Fibroblast of lung (primary cell): ENCODE results near the gene CRADD. TPM values are rescaled to one million over a fixed set of nuclear protein-coding genes. Genes with fewer than 3 reads are reported as not detected.

Experiments
- DNase-seq, 2 donors: peaks; one replicate each; pipeline versions ENCODE4 v3.0.0 to v3.0.0-alpha.2; 2010; ENCODE audit warnings: low read depth in 2 of 2
- H2AFZ ChIP-seq: 2 replicates; pipeline ENCODE4 v1.5.1; 2012; ENCODE audit warnings: low read length, control low read depth, inconsistent platforms
- H3K27ac ChIP-seq: 2 replicates; pipeline ENCODE4 v1.5.1; 2011; ENCODE audit warnings: low read length, control low read depth; ENCODE audit not compliant: insufficient read depth
- H3K27me3 ChIP-seq: 2 replicates; pipeline ENCODE4 v1.5.1; 2011; ENCODE audit warnings: mild to moderate bottlenecking, low read length; ENCODE audit not compliant: control insufficient read depth, insufficient read depth
- H3K36me3 ChIP-seq: 2 replicates; pipeline ENCODE4 v1.5.1; 2011; ENCODE audit warnings: low read length; ENCODE audit not compliant: control insufficient read depth, insufficient read depth
- H3K4me1 ChIP-seq: 2 replicates; pipeline ENCODE4 v1.5.1; 2011; ENCODE audit warnings: low read length; ENCODE audit not compliant: control insufficient read depth, insufficient read depth; ENCODE audit errors: extremely low read depth
- H3K4me2 ChIP-seq: 2 replicates; pipeline ENCODE4 v1.5.1; 2011; ENCODE audit warnings: low read length, control low read depth; ENCODE audit not compliant: insufficient read depth; ENCODE audit errors: extremely low read depth
- H3K4me3 ChIP-seq, 4 experiments: fragments of 200-600 bp in 1 of 4; sonication (generic) in 1 of 4; replicated peaks in 1 of 4; 2 replicates each; pipeline ENCODE4 v1.5.1; 2011 to 2016; ENCODE audit warnings: low read length in 4 of 4, low read depth in 3 of 4, mild to moderate bottlenecking in 3 of 4, control low read depth in 2 of 4, inconsistent platforms in 1 of 4, mixed read lengths in 1 of 4; ENCODE audit not compliant: insufficient read depth in 1 of 4; ENCODE audit errors: control extremely low read depth in 1 of 4
- H3K79me2 ChIP-seq: 2 replicates; pipeline ENCODE4 v1.5.1; 2012; ENCODE audit warnings: mild to moderate bottlenecking, low read length, inconsistent platforms; ENCODE audit not compliant: control insufficient read depth, insufficient read depth
- H3K9ac ChIP-seq: 2 replicates; pipeline ENCODE4 v1.5.1; 2011; ENCODE audit warnings: mild to moderate bottlenecking, low read length, control low read depth; ENCODE audit not compliant: insufficient read depth
- H3K9me3 ChIP-seq: 2 replicates; pipeline ENCODE4 v1.5.1; 2012; ENCODE audit warnings: low read depth, low read length; ENCODE audit not compliant: control insufficient read depth, insufficient read depth
- H4K20me1 ChIP-seq: 2 replicates; pipeline ENCODE4 v1.5.1; 2011; ENCODE audit warnings: low read length; ENCODE audit not compliant: control insufficient read depth, insufficient read depth; ENCODE audit errors: extremely low read depth
- CTCF ChIP-seq, 2 donors: IDR thresholded peaks in 1 of 2; conservative IDR thresholded peaks in 1 of 2; 1 replicate in 1 of 2; 2 replicates in 1 of 2; pipeline ENCODE4 v1.5.1; 2011 to 2012; ENCODE audit warnings: low read length in 2 of 2, control low read depth in 1 of 2, inconsistent platforms in 1 of 2, low read depth in 1 of 2, mild to moderate bottlenecking in 1 of 2
- EZH2 ChIP-seq: IDR thresholded peaks from 2 replicates; pipeline ENCODE4 v1.5.1; 2012; ENCODE audit warnings: low read length, control low read depth, mild to moderate bottlenecking; ENCODE audit errors: missing control alignments
- polyA plus RNA-seq, 2 donors: library from polyadenylated mRNA; depleted of rRNA in 1 of 2; stranded (reverse) in 1 of 2; unstranded in 1 of 2; fragments of >200 nt; gene quantifications; 2 replicates each; pipeline ENCODE4 v1.2.1, GENCODE V29; 2011 to 2012; ENCODE audit warnings: missing spikeins in 1 of 2
- total RNA-seq: library from RNA; depleted of rRNA; stranded (reverse); fragments of >200 nt; gene quantifications from 2 replicates; pipeline ENCODE4 v1.2.1, GENCODE V29; 2014

Gene CRADD
- total and polyA plus RNA-seq, 2 donors (not counting 1 experiment from before 2014, with no cell fraction given) = 13.5 to 21.1 TPM

- TF ChIP-seq CTCF (conservative IDR thresholded peaks at IDR 0.05 in 1 of 2, IDR thresholded peaks at IDR 0.05 in 1 of 2; ENCODE audit: low read depth in 1 of 2, low read length in 2 of 2) = no peak
- no peak for TF ChIP-seq EZH2
- Histone ChIP-seq H3K27me3 (no peaks in the 10 kb centered on the region), H3K4me1 (no peaks in the 10 kb centered on the region), H3K9me3 (no peaks in the 10 kb centered on the region), H4K20me1 (no peaks in the 10 kb centered on the region), H3K79me2 (no peaks in the 10 kb centered on the region), H3K36me3 (no peaks in the 10 kb centered on the region), H3K9ac (no peak overlapping the region), H2AFZ (no peak overlapping the region), H3K4me3 (no peak overlapping the region), H3K27ac (no peak overlapping the region), H3K4me2 (no peak overlapping the region)
- DNase-seq = peak in 1 of 2 donors; percentile 18
Observed at GRCh38 chr12:93664573-93665138, 12.5 kb upstream of the CRADD start.

- Histone ChIP-seq H3K4me1 (no peaks in the 10 kb centered on the region), H2AFZ (no peak overlapping the region), H3K36me3 (no peaks in the 10 kb centered on the region), H3K9ac (no peak overlapping the region), H3K27ac (no peak overlapping the region), H3K79me2 (no peaks in the 10 kb centered on the region), H3K9me3 (no peaks in the 10 kb centered on the region), H3K4me2 (no peak overlapping the region), H3K27me3 (no peaks in the 10 kb centered on the region), H3K4me3 (no peak overlapping the region), H4K20me1 (no peaks in the 10 kb centered on the region)
- TF ChIP-seq CTCF (conservative IDR thresholded peaks at IDR 0.05 in 1 of 2, IDR thresholded peaks at IDR 0.05 in 1 of 2; ENCODE audit: low read depth in 1 of 2, low read length in 2 of 2) (no peak), EZH2 (no peak)
- peak; percentile 44 to 56 for DNase-seq
Observed at GRCh38 chr12:93667672-93668071, 9.5 kb upstream of the CRADD start.

- Histone ChIP-seq H3K4me2 (no peak overlapping the region), H3K9ac (no peak overlapping the region), H3K9me3 (no peaks in the 10 kb centered on the region), H2AFZ (no peak overlapping the region), H3K4me1 (no peaks in the 10 kb centered on the region), H3K79me2 (no peaks in the 10 kb centered on the region), H3K36me3 (no peaks in the 10 kb centered on the region), H3K4me3 (no peak overlapping the region), H3K27ac (no peak overlapping the region), H3K27me3 (no peaks in the 10 kb centered on the region), H4K20me1 (no peaks in the 10 kb centered on the region)
- DNase-seq = no peak
- no peak for TF ChIP-seq CTCF (conservative IDR thresholded peaks at IDR 0.05 in 1 of 2, IDR thresholded peaks at IDR 0.05 in 1 of 2; ENCODE audit: low read depth in 1 of 2, low read length in 2 of 2)
- TF ChIP-seq EZH2 = no peak
Observed at GRCh38 chr12:93668919-93669418, 8.2 kb upstream of the CRADD start.
